B cell (primary cell): ENCODE results near the gene VPS9D1. TPM values are rescaled to one million over a fixed set of nuclear protein-coding genes. Genes with fewer than 3 reads are reported as not detected.

Experiments used
- ATAC-seq: fragments of 200-7000 bp; cut with Tn5 transposase; one replicate; pipeline ENCODE4 v1.10.0; 2021; ENCODE audit warnings: low read depth, mild to moderate bottlenecking, moderate number of reproducible peaks, moderate library complexity
- CTCF ChIA-PET: fragments of 350-600 bp; sonication (Branson Sonifier 250); formaldehyde crosslinking; loops from one replicate; lab custom pipeline; 2021; ENCODE audit warnings: antibody characterized with exemption, inconsistent platforms; lab: Charles Lee
- POLR2A ChIA-PET: fragments of 350-600 bp; sonication (Branson Sonifier 250); formaldehyde crosslinking; loops from one replicate; lab custom pipeline; 2021; ENCODE audit warnings: antibody characterized with exemption; lab: Charles Lee
- DNase-seq: peaks from one replicate; pipeline ENCODE4 v3.0.0; 2013
- H2AFZ ChIP-seq: 2 replicates; pipeline ENCODE4 v1.6.1; 2012; ENCODE audit warnings: mild to moderate bottlenecking, low read depth, low read length; ENCODE audit not compliant: insufficient read depth, poor library complexity, severe bottlenecking
- H3K27ac ChIP-seq, 2 donors: 1 replicate in 1 of 2; 2 replicates in 1 of 2; pipeline ENCODE4 v1.5.1; 2012 to 2013; ENCODE audit warnings: low read length in 2 of 2, mild to moderate bottlenecking in 2 of 2, moderate library complexity in 1 of 2
- H3K27me3 ChIP-seq, 4 experiments: fragments of 200-600 bp in 1 of 4; sonication (generic) in 1 of 4; replicated peaks in 1 of 4; 1 replicate in 2 of 4; 2 replicates in 2 of 4; pipeline versions ENCODE4 v1.6.1 to v1.7.0; 2013 to 2016; ENCODE audit warnings: low read length in 3 of 4, mild to moderate bottlenecking in 2 of 4, mixed read lengths in 1 of 4, moderate library complexity in 1 of 4; ENCODE audit not compliant: insufficient read depth in 4 of 4, control insufficient read depth in 3 of 4; ENCODE audit errors: control extremely low read depth in 1 of 4
- H3K36me3 ChIP-seq, 2 experiments: replicated peaks in 1 of 2; 1 replicate in 1 of 2; 2 replicates in 1 of 2; pipeline versions ENCODE4 v1.6.1 to v1.7.1; 2013; ENCODE audit warnings: low read length in 1 of 2; ENCODE audit not compliant: insufficient read depth in 2 of 2, control insufficient read depth in 1 of 2; ENCODE audit errors: control extremely low read depth in 1 of 2, extremely low read depth in 1 of 2
- H3K4me1 ChIP-seq, 2 donors: fragments of 200-600 bp in 1 of 2; sonication (generic) in 1 of 2; 1 replicate in 1 of 2; 2 replicates in 1 of 2; pipeline versions ENCODE4 v1.5.1 to v1.6.1; 2013 to 2017; ENCODE audit warnings: low read length in 2 of 2; ENCODE audit not compliant: control insufficient read depth in 2 of 2, insufficient read depth in 2 of 2
- H3K4me2 ChIP-seq: replicated peaks from 2 replicates; pipeline ENCODE3; 2012; ENCODE audit warnings: mild to moderate bottlenecking, low read depth, low read length; ENCODE audit not compliant: poor library complexity, severe bottlenecking
- H3K4me3 ChIP-seq, 5 experiments: fragments of 200-600 bp in 1 of 5; sonication (generic) in 1 of 5; 1 replicate in 3 of 5; 2 replicates in 2 of 5; pipeline versions ENCODE4 v1.5.1 to v1.7.0; 2011 to 2016; ENCODE audit warnings: low read length in 4 of 5, mild to moderate bottlenecking in 4 of 5, low read depth in 2 of 5, control low read depth in 1 of 5, moderate library complexity in 1 of 5; ENCODE audit not compliant: insufficient read depth in 1 of 5; ENCODE audit errors: control extremely low read depth in 1 of 5, extremely low read depth in 1 of 5
- H3K79me2 ChIP-seq: fragments of 200-600 bp; sonication (generic); one replicate; pipeline ENCODE4 v1.6.0; 2016; ENCODE audit warnings: low read length; ENCODE audit not compliant: control insufficient read depth, insufficient read depth
- H3K9ac ChIP-seq: fragments of 200-600 bp; sonication (generic); 2 replicates; pipeline ENCODE4 v1.6.1; 2017; ENCODE audit warnings: mild to moderate bottlenecking, low read length, moderate library complexity
- H3K9me3 ChIP-seq, 3 donors: one replicate each; pipeline versions ENCODE4 v1.6.1 to v1.7.1; 2013; ENCODE audit warnings: low read length in 2 of 3; ENCODE audit not compliant: control insufficient read depth in 2 of 3, insufficient read depth in 1 of 3; ENCODE audit errors: control extremely low read depth in 1 of 3
- H4K20me1 ChIP-seq: 2 replicates; pipeline ENCODE4 v1.6.0; 2012; ENCODE audit warnings: mild to moderate bottlenecking, low read length; ENCODE audit not compliant: insufficient read depth, control insufficient read depth, poor library complexity, severe bottlenecking
- H3K27ac Mint-ChIP-seq: one replicate; pipeline ENCODE4 v1.8.0; 2021; ENCODE audit warnings: mixed read lengths
- H3K27me3 Mint-ChIP-seq: one replicate; pipeline ENCODE4 v1.8.0; 2021; ENCODE audit warnings: mixed read lengths
- H3K4me1 Mint-ChIP-seq: one replicate; pipeline ENCODE4 v1.8.0; 2021; ENCODE audit warnings: mixed read lengths
- H3K4me3 Mint-ChIP-seq: one replicate; pipeline ENCODE4 v1.8.0; 2021; ENCODE audit warnings: mixed read lengths
- H3K9me3 Mint-ChIP-seq: one replicate; pipeline ENCODE4 v1.8.0; 2022; ENCODE audit warnings: mixed read lengths; ENCODE audit not compliant: insufficient read depth
- EZH2 ChIP-seq: IDR thresholded peaks from 2 replicates; pipeline ENCODE4 v1.6.1; 2012; ENCODE audit warnings: borderline replicate concordance, low read depth, mild to moderate bottlenecking, moderate library complexity, low read length; ENCODE audit not compliant: insufficient read depth, poor library complexity, severe bottlenecking
- WGBS: methylation state at CpG from one replicate; pipeline ENCODE4 v1.1.5; 2013; ENCODE audit warnings: missing lambda C conversion rate; ENCODE audit not compliant: insufficient coverage; 5-methylcytosine and 5-hydroxymethylcytosine counted together
- intact Hi-C: fragments of 100-400 bp; cut with micrococcal nuclease; formaldehyde crosslinking; loops from one replicate; pipeline ENCODE4 v1.10.0; 2022
- polyA plus RNA-seq: library from polyadenylated mRNA; depleted of rRNA; stranded (reverse); fragments of >200 nt; gene quantifications from 2 replicates; pipeline ENCODE4 v1.2.3, GENCODE V29; 2012
- total RNA-seq, 2 donors: library from RNA; stranded (reverse); fragments of 120-200 nt in 1 of 2; gene quantifications; 1 replicate in 1 of 2; 2 replicates in 1 of 2; pipeline versions ENCODE4 v1.2.3 to v1.2.4, GENCODE V29; 2013 to 2022
- TF ChIP-seq, protein P1 (sequence below): fragments of 200-600 bp; IDR thresholded peaks from one replicate; pipeline ENCODE4 v1.8.0; 2022; ENCODE audit warnings: antibody characterized with exemption, mild to moderate bottlenecking

The VPS9D1 gene
- total and polyA plus RNA-seq, 2 donors (not counting 1 experiment from before 2014, with no cell fraction given) = 14.6 to 24.0 TPM

DNA sequence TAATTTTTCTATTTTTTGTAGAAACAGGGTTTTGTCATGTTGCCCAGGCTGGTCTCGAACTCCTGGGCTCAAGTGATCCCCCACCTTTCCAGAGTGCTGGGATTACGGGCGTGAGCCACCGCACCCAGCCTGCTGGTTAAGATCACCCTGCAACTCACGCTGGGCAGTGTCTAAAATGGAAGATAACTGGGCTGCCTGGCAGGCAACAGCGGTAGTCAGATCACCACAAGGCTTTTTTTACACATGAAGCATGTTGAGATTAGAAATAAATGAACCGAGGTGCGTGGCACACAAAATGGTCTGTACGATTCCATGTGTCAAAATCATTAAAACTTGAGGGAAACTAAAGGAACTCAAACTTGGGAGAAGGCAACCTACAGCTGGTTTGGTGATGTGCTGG, 27.4 kb upstream of the VPS9D1 start:
- H3K9me3 ChIP-seq = no peaks in the 10 kb centered on the region
- H3K27ac Mint-ChIP-seq = no peak overlapping the region
- no peak overlapping the region for H3K4me2 ChIP-seq
- peaks cover 37% of the 10 kb centered on the region for H3K79me2 ChIP-seq
- 100% methylated on average over 9 of the region's 9 CpGs for WGBS
- H3K4me1 ChIP-seq = peaks cover 4 to 6% of the 10 kb centered on the region in 2 donors
- H3K4me3 Mint-ChIP-seq = no peak overlapping the region
- H3K4me1 Mint-ChIP-seq = peaks cover 8% of the 10 kb centered on the region
- no peak overlapping the region for H3K27ac ChIP-seq
- no peak overlapping the region for H3K4me3 ChIP-seq
- H3K9ac ChIP-seq = no peak overlapping the region
- H4K20me1 ChIP-seq = peaks cover 23% of the 10 kb centered on the region
- no peak for DNase-seq
- intact Hi-C loops = no loop called here
- ATAC-seq = no peak
- H3K9me3 Mint-ChIP-seq = no peaks in the 10 kb centered on the region
- H3K27me3 ChIP-seq = no peaks in the 10 kb centered on the region
- H3K36me3 ChIP-seq = peaks cover 3 to 58% of the 10 kb centered on the region in 2 experiments
- no peak overlapping the region for H2AFZ ChIP-seq
- ChIA-PET CTCF (interaction anchor here (0.6 to 4.1 kb wide), 3 partner anchors 41 to 112 kb away, joined by 3 to 13 read pairs (median 3); no protein-coding TSS in a partner anchor), POLR2A (no interaction called here)
- no peak for TF ChIP-seq EZH2
- TF ChIP-seq, protein P1, sequence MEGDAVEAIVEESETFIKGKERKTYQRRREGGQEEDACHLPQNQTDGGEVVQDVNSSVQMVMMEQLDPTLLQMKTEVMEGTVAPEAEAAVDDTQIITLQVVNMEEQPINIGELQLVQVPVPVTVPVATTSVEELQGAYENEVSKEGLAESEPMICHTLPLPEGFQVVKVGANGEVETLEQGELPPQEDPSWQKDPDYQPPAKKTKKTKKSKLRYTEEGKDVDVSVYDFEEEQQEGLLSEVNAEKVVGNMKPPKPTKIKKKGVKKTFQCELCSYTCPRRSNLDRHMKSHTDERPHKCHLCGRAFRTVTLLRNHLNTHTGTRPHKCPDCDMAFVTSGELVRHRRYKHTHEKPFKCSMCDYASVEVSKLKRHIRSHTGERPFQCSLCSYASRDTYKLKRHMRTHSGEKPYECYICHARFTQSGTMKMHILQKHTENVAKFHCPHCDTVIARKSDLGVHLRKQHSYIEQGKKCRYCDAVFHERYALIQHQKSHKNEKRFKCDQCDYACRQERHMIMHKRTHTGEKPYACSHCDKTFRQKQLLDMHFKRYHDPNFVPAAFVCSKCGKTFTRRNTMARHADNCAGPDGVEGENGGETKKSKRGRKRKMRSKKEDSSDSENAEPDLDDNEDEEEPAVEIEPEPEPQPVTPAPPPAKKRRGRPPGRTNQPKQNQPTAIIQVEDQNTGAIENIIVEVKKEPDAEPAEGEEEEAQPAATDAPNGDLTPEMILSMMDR = no peak
- no peaks in the 10 kb centered on the region for H3K27me3 Mint-ChIP-seq

DNA sequence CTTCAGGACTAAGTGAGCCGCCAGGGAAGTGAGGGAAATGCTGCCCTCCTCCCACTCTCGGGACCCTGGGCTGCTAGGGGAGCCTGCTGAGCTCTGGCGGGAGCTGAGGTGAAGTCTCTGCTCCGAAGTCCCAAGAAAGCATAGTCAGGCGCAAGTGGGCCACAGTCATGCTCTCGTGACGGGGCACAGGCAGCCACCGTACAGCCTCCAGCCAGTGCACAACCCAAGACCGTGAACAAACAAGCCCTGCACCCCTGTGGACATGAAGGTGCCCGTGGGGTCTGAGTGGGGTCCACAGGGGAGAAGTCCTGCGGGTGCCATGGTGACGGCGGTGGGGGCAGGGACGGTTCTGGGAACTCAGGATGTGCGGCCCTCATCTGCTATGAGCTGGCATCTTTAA, 25.3 kb upstream of the VPS9D1 start:
- WGBS = 92% methylated on average over 15 of the region's 15 CpGs
- H3K9ac ChIP-seq = no peak overlapping the region
- peaks cover 0 to 51% of the 10 kb centered on the region in 2 experiments for H3K36me3 ChIP-seq
- Mint-ChIP-seq H3K9me3 (no peaks in the 10 kb centered on the region), H3K27me3 (no peaks in the 10 kb centered on the region), H3K4me3 (no peak overlapping the region), H3K4me1 (peaks cover 14% of the 10 kb centered on the region), H3K27ac (no peak overlapping the region)
- ATAC-seq = no peak
- CTCF ChIA-PET = no interaction called here
- no peak overlapping the region for H3K4me3 ChIP-seq
- H3K27ac ChIP-seq = no peak overlapping the region
- H4K20me1 ChIP-seq = peaks cover 17% of the 10 kb centered on the region
- TF ChIP-seq, protein P1 = no peak
- TF ChIP-seq EZH2 = no peak
- intact Hi-C loops = no loop called here
- no peaks in the 10 kb centered on the region for H3K9me3 ChIP-seq
- peaks cover 22% of the 10 kb centered on the region for H3K79me2 ChIP-seq
- H3K27me3 ChIP-seq = no peaks in the 10 kb centered on the region
- H2AFZ ChIP-seq = no peak overlapping the region
- H3K4me1 ChIP-seq = peaks cover 4 to 12% of the 10 kb centered on the region in 2 donors
- H3K4me2 ChIP-seq = no peak overlapping the region
- no peak for DNase-seq
- POLR2A ChIA-PET = no interaction called here
